IMR-90 (cell line): ENCODE measurements around the gene FCHO1. TPM values are rescaled to one million over a fixed set of nuclear protein-coding genes. Genes with fewer than 3 reads are reported as not detected.

ENCODE experiments used
- ATAC-seq: fragments of 200-7000 bp; cut with Tn5 transposase; 2 replicates; pipeline ENCODE4 v1.9.1; 2020; ENCODE audit warnings: low read depth, mild to moderate bottlenecking, moderate library complexity
- BruUV-seq: library from RNA; stranded (reverse); fragments of 400-500 nt; replicated peaks from 2 replicates; lab custom pipeline; 2021; lab: Mats Ljungman, UMichigan
- CTCF ChIA-PET: fragments of 300-600 bp; formaldehyde crosslinking; extraction: SDS; loops from one replicate; lab custom pipeline; 2021; ENCODE audit warnings: antibody characterized with exemption; lab: Yijun Ruan, JAX
- POLR2A ChIA-PET: fragments of 300-600 bp; sonication (Branson Sonifier 250); formaldehyde crosslinking; loops from one replicate; lab custom pipeline; 2022; ENCODE audit warnings: antibody characterized with exemption; ENCODE audit not compliant: unreplicated experiment; lab: Charles Lee
- DNase-seq: peaks from one replicate; pipeline ENCODE4 v3.0.0; 2013
- H2AFZ ChIP-seq: replicated peaks from 2 replicates; pipeline ENCODE3; 2013; ENCODE audit warnings: low read length, mild to moderate bottlenecking; ENCODE audit not compliant: poor library complexity
- H2AK5ac ChIP-seq: 2 replicates; pipeline ENCODE4 v1.6.1; 2013; ENCODE audit warnings: low read depth, low read length, inconsistent platforms
- H2AK9ac ChIP-seq: replicated peaks from 2 replicates; pipeline ENCODE3; 2013; ENCODE audit warnings: mild to moderate bottlenecking, low read depth, low read length, moderate library complexity; ENCODE audit not compliant: poor library complexity
- H2BK120ac ChIP-seq: 2 replicates; pipeline ENCODE4 v1.6.1; 2013; ENCODE audit warnings: low read depth, low read length, inconsistent platforms
- H2BK15ac ChIP-seq: 3 replicates; pipeline ENCODE4 v1.6.1; 2013; ENCODE audit warnings: low read depth, low read length, inconsistent platforms
- H2BK20ac ChIP-seq: 2 replicates; pipeline ENCODE4 v1.6.1; 2013; ENCODE audit warnings: low read depth, mild to moderate bottlenecking, inconsistent platforms, low read length, moderate library complexity
- H2BK5ac ChIP-seq: 2 replicates; pipeline ENCODE4 v1.6.1; 2013; ENCODE audit warnings: mild to moderate bottlenecking, low read depth, low read length, inconsistent platforms; ENCODE audit not compliant: poor library complexity, severe bottlenecking
- H3K14ac ChIP-seq: replicated peaks from 2 replicates; pipeline ENCODE4 v1.6.1; 2013; ENCODE audit warnings: low read depth, low read length, inconsistent platforms
- H3K18ac ChIP-seq: 2 replicates; pipeline ENCODE4 v1.6.1; 2013; ENCODE audit warnings: low read depth, low read length, control low read depth
- H3K23ac ChIP-seq: 2 replicates; pipeline ENCODE4 v1.6.1; 2013; ENCODE audit warnings: low read depth, low read length, inconsistent platforms
- H3K27ac ChIP-seq: 2 replicates; pipeline ENCODE4 v1.5.1; 2013; ENCODE audit warnings: mild to moderate bottlenecking, control low read depth, low read length; ENCODE audit not compliant: insufficient read depth
- H3K27me3 ChIP-seq: 2 replicates; pipeline ENCODE4 v1.6.1; 2013; ENCODE audit warnings: low read length; ENCODE audit not compliant: control insufficient read depth, insufficient read depth
- H3K36me3 ChIP-seq: 2 replicates; pipeline ENCODE4 v1.6.1; 2013; ENCODE audit warnings: low read length, mixed read lengths; ENCODE audit not compliant: control insufficient read depth, insufficient read depth
- H3K4ac ChIP-seq: 2 replicates; pipeline ENCODE4 v1.6.1; 2013; ENCODE audit warnings: low read depth, low read length, inconsistent platforms
- H3K4me1 ChIP-seq: 2 replicates; pipeline ENCODE4 v1.6.1; 2013; ENCODE audit warnings: low read length, mixed read lengths; ENCODE audit not compliant: control insufficient read depth, insufficient read depth
- H3K4me2 ChIP-seq: 2 replicates; pipeline ENCODE4 v1.6.1; 2013; ENCODE audit warnings: low read depth, mild to moderate bottlenecking, control low read depth, low read length, moderate library complexity
- H3K4me3 ChIP-seq: 2 replicates; pipeline ENCODE4 v1.5.1; 2013; ENCODE audit warnings: low read depth, mild to moderate bottlenecking, control low read depth, low read length, moderate library complexity; ENCODE audit not compliant: insufficient read depth
- H3K56ac ChIP-seq: 2 replicates; pipeline ENCODE4 v1.6.1; 2013; ENCODE audit warnings: low read length, inconsistent platforms; ENCODE audit not compliant: insufficient read depth; ENCODE audit errors: extremely low read depth
- H3K79me1 ChIP-seq, 2 experiments: 2 replicates each; pipeline ENCODE4 v1.6.1; 2013; ENCODE audit warnings: low read length in 2 of 2, inconsistent platforms in 1 of 2, low read depth in 1 of 2
- H3K9ac ChIP-seq: 2 replicates; pipeline ENCODE4 v1.6.1; 2013; ENCODE audit warnings: low read depth, low read length, control low read depth
- H3K9me1 ChIP-seq: 2 replicates; pipeline ENCODE4 v1.6.1; 2013; ENCODE audit warnings: low read length, inconsistent platforms; ENCODE audit not compliant: insufficient read depth
- H3K9me3 ChIP-seq: 2 replicates; pipeline ENCODE4 v1.6.1; 2013; ENCODE audit warnings: low read length; ENCODE audit not compliant: control insufficient read depth, insufficient read depth
- H4K20me1 ChIP-seq: 2 replicates; pipeline ENCODE4 v1.6.1; 2013; ENCODE audit warnings: low read length, inconsistent platforms; ENCODE audit not compliant: insufficient read depth
- H4K5ac ChIP-seq: 2 replicates; pipeline ENCODE4 v1.6.1; 2013; ENCODE audit warnings: mild to moderate bottlenecking, low read depth, low read length, control low read depth
- H4K8ac ChIP-seq, 2 experiments: 2 replicates each; pipeline ENCODE4 v1.6.1; 2013; ENCODE audit warnings: low read depth in 2 of 2, low read length in 2 of 2, control low read depth in 1 of 2, inconsistent platforms in 1 of 2
- H4K91ac ChIP-seq: 2 replicates; pipeline ENCODE4 v1.6.1; 2013; ENCODE audit warnings: low read depth, low read length, inconsistent platforms; ENCODE audit not compliant: insufficient read depth
- BHLHE40 ChIP-seq: fragments of 150-350 bp; IDR thresholded peaks from 2 replicates; pipeline ENCODE4 v1.6.1; 2016; ENCODE audit warnings: mild to moderate bottlenecking, low read depth, low read length
- USF2 ChIP-seq: fragments of 150-350 bp; IDR thresholded peaks from 2 replicates; pipeline ENCODE4 v1.6.1; 2017; ENCODE audit warnings: mild to moderate bottlenecking, antibody characterized with exemption, low read length, low read depth
- WGBS, 2 experiments: methylation state at CpG; one replicate each; pipeline versions ENCODE4 v1.1.5 to v1.1.7; 2013; ENCODE audit warnings: missing lambda C conversion rate in 2 of 2; ENCODE audit not compliant: insufficient read length in 1 of 2; ENCODE audit errors: extremely low coverage in 2 of 2; 5-methylcytosine and 5-hydroxymethylcytosine counted together
- dilution Hi-C: fragments of 300-500 bp; cut with HindIII; formaldehyde crosslinking; loops from one replicate; pipeline ENCODE4 v1.14.3; 2018; ENCODE audit warnings: low sequenced_read_pairs; ENCODE audit not compliant: unreplicated experiment
- in situ Hi-C: fragments of 300-500 bp; cut with MboI; formaldehyde crosslinking; loops from 3 replicates; pipeline ENCODE4 v1.14.3; 2019; ENCODE audit warnings: low sequenced_read_pairs, inconsistent platforms, mixed read lengths
- intact Hi-C: fragments of 100-400 bp; cut with micrococcal nuclease; formaldehyde crosslinking; loops from 2 replicates; pipeline ENCODE4 v1.10.0; 2022
- polyA plus RNA-seq, 3 experiments: library from polyadenylated mRNA; depleted of rRNA; stranded (reverse); fragments of >200 nt; gene quantifications; 2 replicates each; pipeline ENCODE4 v1.2.3, GENCODE V29; 2012; ENCODE audit warnings: low replicate concordance in 1 of 3
- total RNA-seq: library from RNA; depleted of rRNA; stranded (reverse); fragments of >200 nt; gene quantifications from 2 replicates; pipeline ENCODE4 v1.2.3, GENCODE V29; 2012

Gene FCHO1
- total and polyA plus RNA-seq, 2 of the 4 experiments (the other 2 are of a cell fraction) = 0.18 to 1.0 TPM

- Histone ChIP-seq H3K23ac (no peak overlapping the region), H3K4me3 (no peak overlapping the region), H2AK9ac (no peak overlapping the region), H3K9ac (no peak overlapping the region), H3K4me1 (no peaks in the 10 kb centered on the region), H2BK5ac (no peak overlapping the region), H3K27me3 (peaks cover 3% of the 10 kb centered on the region; the same call in 1 of the 2 replicates), H3K27ac (no peak overlapping the region), H4K91ac (no peak overlapping the region), H4K20me1 (no peaks in the 10 kb centered on the region), H3K36me3 (no peaks in the 10 kb centered on the region), H3K4ac (no peak overlapping the region), H4K8ac (no peak overlapping the region), H3K79me1 (no peaks in the 10 kb centered on the region), H3K4me2 (no peak overlapping the region), H3K14ac (no peak overlapping the region), H3K56ac (no peak overlapping the region), H3K9me3 (no peaks in the 10 kb centered on the region), H2BK15ac (no peak overlapping the region), H4K5ac (no peak overlapping the region), H2BK120ac (no peak overlapping the region), H3K18ac (no peak overlapping the region), H3K9me1 (no peaks in the 10 kb centered on the region), H2BK20ac (no peak overlapping the region), H2AFZ (peak overlapping the region; percentile 75), H2AK5ac (no peak overlapping the region)
- no TSS peak for BruUV-seq
- WGBS, 2 experiments = 89% methylated on average over 3 of the region's 4 CpGs; no CpG with 5 or more reads in 1 of the 2 experiments
- DNase-seq (peak; percentile 14), ATAC-seq (no peak)
- in situ Hi-C loops = no loop called here
- intact Hi-C loops = no loop called here
- dilution Hi-C loops = no loop called here
- TF ChIP-seq USF2 = peak; percentile 45; the same call in 1 of the 2 replicates
- TF ChIP-seq BHLHE40 = no peak
- CTCF ChIA-PET = no interaction called here
- POLR2A ChIA-PET = no interaction called here
These were observed 20.9 kb downstream of the FCHO1 start for GRCh38 chr19:17772172-17772571.
